ENCODE measurements around the gene HEATR5B. TPM values are rescaled to one million over a fixed set of nuclear protein-coding genes. Genes with fewer than 3 reads are reported as not detected.
A peak's percentile ranks its signal among the peaks of the same experiment; 100 is the strongest.

Gene HEATR5B
- total and polyA plus RNA-seq, 9 of the 15 experiments (the other 6 are each of a cell fraction or from before 2014, with no cell fraction given): 4.2 to 21.7 (median 12.2) TPM

GRCh38 chr2:36966370-36967235 is 117.6 kb downstream of the HEATR5B start, which contains the start of gene STRN (continued):
- TF ChIP-seq MGA (IDR thresholded peaks at IDR 0.05) (peak; percentile 93), ZNF274 (IDR thresholded peaks at IDR 0.05; ENCODE audit: borderline replicate concordance, low read depth, low read length) (no peak), BRF1 (IDR thresholded peaks at IDR 0.05; ENCODE audit: borderline replicate concordance, extremely low read depth, insufficient read length) (no peak), TFAM (CRISPR knock-in tag; conservative IDR thresholded peaks at IDR 0.05) (no peak), CTCF (IDR thresholded peaks at IDR 0.05 in 2 of 3, conservative IDR thresholded peaks at IDR 0.05 in 1 of 3; ENCODE audit: insufficient read depth in 2 of 3, low read depth in 1 of 3, low read length in 3 of 3) (no peak), E2F3 (CRISPR knock-in tag; IDR thresholded peaks at IDR 0.05) (peak; percentile 65; the same call in 1 of the 2 replicates), TAF7 (tag; IDR thresholded peaks at IDR 0.05) (peak; percentile 77; the same call in 1 of the 2 replicates), ASH1L (IDR thresholded peaks at IDR 0.05; ENCODE audit: borderline replicate concordance, low read depth, partially characterized antibody) (peak; percentile 27), DDX20 (tag; IDR thresholded peaks at IDR 0.05; ENCODE audit: low read depth) (no peak), ZNF282 (CRISPR knock-in tag; IDR thresholded peaks at IDR 0.05) (no peak), ZNF408 (CRISPR knock-in tag; IDR thresholded peaks at IDR 0.05; ENCODE audit: low read depth) (no peak), SP1 (CRISPR knock-in tag; IDR thresholded peaks at IDR 0.05) (peak; percentile 70), EGR1 (conservative IDR thresholded peaks at IDR 0.05) (peak; percentile 90), CTBP1 (IDR thresholded peaks at IDR 0.05; ENCODE audit: borderline replicate concordance) (peak; percentile 70)
